ENCODE data around the gene EML5. TPM values are rescaled to one million over a fixed set of nuclear protein-coding genes. Genes with fewer than 3 reads are reported as not detected.

EML5 gene
- 1 to 10 TPM in 3 of 4 donors, under 1 TPM in 1; 0.82 to 1.6 (median 1.3) TPM for total RNA-seq

DNA sequence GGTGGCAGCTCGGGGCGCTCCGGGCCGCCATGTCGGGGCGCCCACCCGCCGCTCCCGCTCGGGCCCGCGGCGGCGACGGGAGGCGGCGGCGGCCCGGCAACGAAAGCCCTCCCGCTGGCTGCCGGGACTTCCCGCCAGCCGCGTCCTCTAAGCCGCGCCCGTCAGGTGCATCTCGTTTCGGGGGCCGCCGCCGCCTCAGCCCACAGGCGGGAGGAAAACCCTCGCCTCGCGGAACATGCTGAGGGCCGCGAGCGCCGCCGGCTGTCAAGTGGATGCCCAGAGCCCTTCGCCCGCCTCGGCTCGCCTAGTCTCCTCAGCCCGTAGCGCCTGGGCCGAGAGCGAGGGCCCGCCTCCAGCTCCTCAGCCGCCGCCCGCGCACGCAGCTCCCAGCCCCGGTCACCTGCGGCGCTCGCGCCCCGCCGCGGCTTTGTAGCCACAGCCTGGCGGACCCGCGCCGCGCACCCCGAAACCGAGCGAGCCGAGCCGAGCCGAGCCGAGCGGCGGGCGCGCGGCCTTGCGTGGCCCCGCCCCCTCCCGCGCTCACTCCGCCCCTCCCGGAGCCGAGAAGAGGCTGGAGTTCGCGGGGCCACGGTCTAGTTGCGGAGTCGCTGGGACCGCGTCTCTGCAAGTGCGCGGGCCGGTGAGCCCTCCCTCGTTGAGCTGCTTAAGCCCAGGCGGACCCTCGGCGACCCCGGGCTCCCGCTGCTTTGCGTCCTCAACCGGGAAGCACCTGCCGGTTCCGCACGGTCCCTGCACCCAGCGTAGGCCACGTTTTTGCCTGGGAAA is at the start of gene EML5:
TSS of gene EML5 (minus strand) at position 481 of the 786 bp plus-strand sequence. CDS start at position 31, 450 bp downstream.
- Histone ChIP-seq H3K9me3 (no peaks in the 10 kb centered on the region), H3K36me3 (no peaks in the 10 kb centered on the region), H3K27me3 (peaks cover 0 to 3% (median 0%) of the 10 kb centered on the region in 4 donors), H3K27ac (peak within 1 kb of the TSS; percentile 63 to 88 (median 78)), H3K4me1 (peaks cover 4 to 18% (median 5%) of the 10 kb centered on the region in 3 donors), H3K4me3 (peak within 1 kb of the TSS; percentile 53 to 80 (median 72))
- intact Hi-C loops (cut with DNase I), result no loop called here
- WGBS, 2 donors, result 0 to 7% methylated on average over 3 to 20 of the region's 111 CpGs
- TF ChIP-seq POLR2A (IDR thresholded peaks at IDR 0.05), result peak in 2 of 4 donors; percentile 17 to 39
- TF ChIP-seq, protein P1, sequence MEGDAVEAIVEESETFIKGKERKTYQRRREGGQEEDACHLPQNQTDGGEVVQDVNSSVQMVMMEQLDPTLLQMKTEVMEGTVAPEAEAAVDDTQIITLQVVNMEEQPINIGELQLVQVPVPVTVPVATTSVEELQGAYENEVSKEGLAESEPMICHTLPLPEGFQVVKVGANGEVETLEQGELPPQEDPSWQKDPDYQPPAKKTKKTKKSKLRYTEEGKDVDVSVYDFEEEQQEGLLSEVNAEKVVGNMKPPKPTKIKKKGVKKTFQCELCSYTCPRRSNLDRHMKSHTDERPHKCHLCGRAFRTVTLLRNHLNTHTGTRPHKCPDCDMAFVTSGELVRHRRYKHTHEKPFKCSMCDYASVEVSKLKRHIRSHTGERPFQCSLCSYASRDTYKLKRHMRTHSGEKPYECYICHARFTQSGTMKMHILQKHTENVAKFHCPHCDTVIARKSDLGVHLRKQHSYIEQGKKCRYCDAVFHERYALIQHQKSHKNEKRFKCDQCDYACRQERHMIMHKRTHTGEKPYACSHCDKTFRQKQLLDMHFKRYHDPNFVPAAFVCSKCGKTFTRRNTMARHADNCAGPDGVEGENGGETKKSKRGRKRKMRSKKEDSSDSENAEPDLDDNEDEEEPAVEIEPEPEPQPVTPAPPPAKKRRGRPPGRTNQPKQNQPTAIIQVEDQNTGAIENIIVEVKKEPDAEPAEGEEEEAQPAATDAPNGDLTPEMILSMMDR (IDR thresholded peaks at IDR 0.05), result peak in 5 of 6 experiments; percentile 29 to 72 (median 50)
- DNase-seq, result peak; percentile 55

GRCh38 chr14:88842414-88842813 is 49.7 kb upstream of the EML5 start:
- Histone ChIP-seq H3K9me3 (no peaks in the 10 kb centered on the region), H3K36me3 (peaks cover 0 to 25% (median 0%) of the 10 kb centered on the region in 3 donors), H3K4me3 (no peak overlapping the region), H3K27me3 (no peaks in the 10 kb centered on the region), H3K27ac (no peak overlapping the region), H3K4me1 (no peaks in the 10 kb centered on the region)
- DNase-seq, result no peak
- TF ChIP-seq, protein P1 (IDR thresholded peaks at IDR 0.05), result no peak
- no peak for TF ChIP-seq POLR2A (IDR thresholded peaks at IDR 0.05)
- 71 to 88% methylated on average over 1 of the region's 1 CpG for WGBS, 2 donors
- intact Hi-C loops (cut with DNase I), result no loop called here

GRCh38 chr14:88841741-88842140 is 49.0 kb upstream of the EML5 start:
- Histone ChIP-seq H3K9me3 (no peaks in the 10 kb centered on the region), H3K27me3 (no peaks in the 10 kb centered on the region), H3K36me3 (peaks cover 0 to 22% (median 0%) of the 10 kb centered on the region in 3 donors), H3K4me1 (no peaks in the 10 kb centered on the region), H3K4me3 (no peak overlapping the region), H3K27ac (no peak overlapping the region)
- WGBS, 2 donors, result 73 to 85% methylated on average over 1 of the region's 1 CpG
- TF ChIP-seq, protein P1 (IDR thresholded peaks at IDR 0.05), result no peak
- TF ChIP-seq POLR2A (IDR thresholded peaks at IDR 0.05), result no peak
- DNase-seq, result no peak
- intact Hi-C loops (cut with DNase I), result no loop called here

DNA sequence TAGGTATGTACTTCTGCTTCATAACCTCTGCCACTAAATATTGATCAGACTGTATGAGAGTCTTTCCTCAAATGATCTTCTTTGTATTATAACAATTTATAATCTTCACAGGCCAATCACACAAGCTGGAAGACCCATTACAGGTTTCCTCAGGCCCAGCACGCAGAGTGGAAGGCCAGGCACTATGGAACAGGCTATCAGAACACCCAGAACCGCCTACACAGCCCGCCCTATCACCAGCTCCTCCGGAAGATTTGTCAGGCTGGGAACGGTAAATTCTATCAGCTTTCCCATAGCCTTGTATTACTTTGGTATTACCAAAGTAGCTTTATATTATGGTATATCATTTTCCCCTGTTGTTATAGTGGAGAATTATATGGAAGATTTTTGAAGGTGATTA is 48.2 kb upstream of the EML5 start:
- 93 to 98% methylated on average over 5 of the region's 5 CpGs for WGBS, 2 donors
- Histone ChIP-seq H3K27ac (no peak overlapping the region), H3K27me3 (no peaks in the 10 kb centered on the region), H3K4me1 (peaks cover 0 to 4% (median 0%) of the 10 kb centered on the region in 3 donors), H3K9me3 (no peaks in the 10 kb centered on the region), H3K36me3 (peaks cover 0 to 20% (median 0%) of the 10 kb centered on the region in 3 donors), H3K4me3 (no peak overlapping the region)
- no peak for DNase-seq
- intact Hi-C loops (cut with DNase I), result no loop called here
- TF ChIP-seq POLR2A (IDR thresholded peaks at IDR 0.05), result no peak
- TF ChIP-seq, protein P1 (IDR thresholded peaks at IDR 0.05), result no peak

DNA sequence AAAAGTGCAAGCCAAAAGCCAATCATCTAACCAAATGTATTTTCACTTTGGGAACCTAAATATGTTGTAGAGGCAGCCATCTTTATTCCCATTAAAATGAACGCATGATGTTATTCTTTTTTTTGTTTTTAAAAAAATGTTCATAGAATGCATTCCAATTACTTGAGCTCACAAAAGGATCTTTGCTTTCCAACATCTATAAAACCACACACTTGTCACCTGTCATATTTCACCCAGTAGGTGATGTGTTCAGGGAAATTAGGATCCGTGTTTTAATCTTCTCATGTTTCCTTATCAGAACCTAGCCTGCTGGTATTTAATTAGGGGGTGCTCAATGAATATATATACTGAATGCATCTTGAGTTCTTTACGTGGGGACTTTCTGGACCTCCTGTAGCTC is 45.3 kb upstream of the EML5 start:
- peaks cover 0 to 8% (median 0%) of the 10 kb centered on the region in 3 donors for H3K36me3 ChIP-seq
- TF ChIP-seq POLR2A (IDR thresholded peaks at IDR 0.05), result no peak
- TF ChIP-seq, protein P1 (IDR thresholded peaks at IDR 0.05), result no peak
- no peaks in the 10 kb centered on the region for H3K9me3 ChIP-seq
- peaks cover 0 to 22% (median 4%) of the 10 kb centered on the region in 3 donors for H3K4me1 ChIP-seq
- WGBS, 2 donors, result 92 to 95% methylated on average over 3 of the region's 3 CpGs
- no peak overlapping the region for H3K27ac ChIP-seq
- DNase-seq, result no peak
- H3K4me3 ChIP-seq, result no peak overlapping the region
- no peaks in the 10 kb centered on the region for H3K27me3 ChIP-seq
- intact Hi-C loops (cut with DNase I), result no loop called here
